OCI-LY3 (cell line): ENCODE data around the gene CCS.

Experiments used
- H2AFZ ChIP-seq: fragments of 200-600, 300-600 bp; shearing (Covaris generic); 2 replicates; pipeline ENCODE4 v1.6.0; 2014; ENCODE audit warnings: antibody characterized with exemption, low read depth, low read length
- H3K27ac ChIP-seq: fragments of 200-600, 300-600 bp; sonication (generic); 2 replicates; pipeline ENCODE4 v1.5.1; 2014; ENCODE audit warnings: mild to moderate bottlenecking, low read length, moderate library complexity, mixed read lengths
- H3K27me3 ChIP-seq: fragments of 200-600, 300-600 bp; sonication (generic); 2 replicates; pipeline ENCODE4 v1.6.1; 2014; ENCODE audit warnings: low read depth, low read length, mixed read lengths
- H3K36me3 ChIP-seq: fragments of 200-600, 300-600 bp; sonication (generic); replicated peaks from 2 replicates; pipeline ENCODE3; 2014; ENCODE audit warnings: low read depth, low read length, mixed read lengths
- H3K4me1 ChIP-seq: fragments of 300-600, 200-600 bp; sonication (generic); 2 replicates; pipeline ENCODE4 v1.6.1; 2014; ENCODE audit warnings: low read length, mixed read lengths
- H3K4me2 ChIP-seq: fragments of 200-600, 300-600 bp; sonication (generic); 2 replicates; pipeline ENCODE4 v1.6.1; 2014; ENCODE audit warnings: low read length, mixed read lengths
- H3K4me3 ChIP-seq: fragments of 300-600, 200-600 bp; sonication (generic); 2 replicates; pipeline ENCODE4 v1.5.1; 2014; ENCODE audit warnings: antibody characterized with exemption, mild to moderate bottlenecking, low read length, moderate library complexity
- H3K79me2 ChIP-seq: fragments of 300-600, 200-600 bp; shearing (Covaris generic); 2 replicates; pipeline ENCODE4 v1.6.1; 2014; ENCODE audit warnings: mild to moderate bottlenecking, low read length, mixed read lengths
- H3K9ac ChIP-seq: fragments of 300-600, 200-600 bp; shearing (Covaris generic); 2 replicates; pipeline ENCODE4 v1.6.0; 2014; ENCODE audit warnings: mild to moderate bottlenecking, low read length, moderate library complexity
- H3K9me3 ChIP-seq: fragments of 200-600, 300-600 bp; shearing (Covaris generic); 2 replicates; pipeline ENCODE4 v1.6.1; 2014; ENCODE audit warnings: low read length, mixed read lengths; ENCODE audit not compliant: insufficient read depth
- H4K20me1 ChIP-seq: fragments of 200-600, 300-600 bp; sonication (generic); 2 replicates; pipeline ENCODE4 v1.6.1; 2016; ENCODE audit warnings: low read length, mixed read lengths; ENCODE audit not compliant: insufficient read depth
- CTCF ChIP-seq: fragments of 200-600, 300-600 bp; sonication (generic); IDR thresholded peaks from 2 replicates; pipeline ENCODE4 v1.5.1; 2014; ENCODE audit warnings: antibody characterized with exemption, low read length, low read depth
- EZH2phosphoT487 ChIP-seq: fragments of 200-600 bp; shearing (Covaris generic); IDR thresholded peaks from 2 replicates; pipeline ENCODE4 v1.6.1; 2018; ENCODE audit warnings: antibody characterized with exemption, mixed run types, low read depth

Gene CCS

GRCh38 chr11:66559866-66560676, 32.9 kb upstream of the CCS start:
- Histone ChIP-seq H3K4me1 (no peaks in the 10 kb centered on the region), H3K9me3 (no peaks in the 10 kb centered on the region), H3K27ac (no peak overlapping the region), H3K27me3 (no peaks in the 10 kb centered on the region), H3K79me2 (no peaks in the 10 kb centered on the region), H3K9ac (no peak overlapping the region), H3K4me3 (no peak overlapping the region), H3K36me3 (no peaks in the 10 kb centered on the region), H2AFZ (no peak overlapping the region), H4K20me1 (no peaks in the 10 kb centered on the region), H3K4me2 (no peak overlapping the region)
- TF ChIP-seq EZH2phosphoT487 (no peak), CTCF (no peak)

DNA sequence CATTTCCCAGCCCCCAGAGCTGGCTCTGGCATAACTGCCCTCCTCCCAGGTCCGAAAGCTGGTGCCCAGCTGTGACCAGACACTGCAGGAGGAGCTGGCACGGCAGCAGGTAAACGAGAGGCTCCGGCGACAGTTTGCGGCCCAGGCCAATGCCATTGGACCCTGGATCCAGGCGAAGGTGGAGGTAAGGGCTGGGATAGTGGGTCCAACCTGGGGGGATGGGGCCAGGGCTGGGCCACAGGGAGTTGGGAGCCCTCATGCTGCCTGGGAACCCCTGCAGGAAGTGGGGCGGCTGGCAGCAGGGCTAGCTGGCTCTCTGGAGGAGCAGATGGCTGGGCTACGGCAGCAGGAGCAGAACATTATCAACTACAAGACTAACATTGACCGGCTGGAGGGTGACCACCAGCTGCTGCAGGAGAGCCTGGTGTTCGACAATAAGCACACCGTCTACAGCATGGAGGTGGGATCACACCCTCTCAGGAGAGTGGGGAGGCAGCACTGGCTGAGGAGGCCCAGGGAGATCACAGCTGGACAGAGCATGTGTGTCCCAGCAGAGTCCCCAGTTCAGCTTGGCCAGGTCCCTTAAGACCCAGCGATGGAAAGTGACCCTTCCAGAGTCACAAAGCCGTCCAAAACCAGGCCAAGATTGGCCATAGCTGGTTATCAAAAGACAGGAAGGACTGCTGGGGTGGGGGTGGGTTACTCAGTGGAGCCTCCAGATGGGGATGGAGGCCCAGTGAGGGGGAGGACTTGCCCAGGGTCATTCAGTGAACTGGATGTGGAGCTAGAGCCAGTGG, 31.6 kb upstream of the CCS start:
- no peak for TF ChIP-seq CTCF
- no peak for TF ChIP-seq EZH2phosphoT487
- Histone ChIP-seq H3K9me3 (no peaks in the 10 kb centered on the region), H3K27ac (no peak overlapping the region), H3K4me2 (no peak overlapping the region), H3K9ac (no peak overlapping the region), H2AFZ (no peak overlapping the region), H3K79me2 (no peaks in the 10 kb centered on the region), H3K4me3 (no peak overlapping the region), H3K4me1 (no peaks in the 10 kb centered on the region), H3K27me3 (no peaks in the 10 kb centered on the region), H4K20me1 (no peaks in the 10 kb centered on the region), H3K36me3 (no peaks in the 10 kb centered on the region)

DNA sequence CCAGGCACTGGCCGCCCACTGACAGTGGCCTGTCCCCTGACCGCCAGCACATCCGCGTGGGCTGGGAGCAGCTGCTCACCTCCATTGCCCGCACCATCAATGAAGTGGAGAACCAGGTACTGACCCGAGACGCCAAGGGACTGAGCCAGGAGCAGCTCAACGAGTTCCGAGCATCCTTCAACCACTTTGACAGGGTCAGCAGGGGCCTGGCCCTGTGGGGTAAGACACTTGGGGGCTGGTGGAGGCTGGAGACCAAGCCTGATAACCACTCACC, 31.1 kb upstream of the CCS start:
- TF ChIP-seq CTCF, result no peak
- Histone ChIP-seq H3K4me2 (no peak overlapping the region), H3K4me1 (no peaks in the 10 kb centered on the region), H3K79me2 (no peaks in the 10 kb centered on the region), H3K27me3 (no peaks in the 10 kb centered on the region), H3K9ac (no peak overlapping the region), H3K36me3 (no peaks in the 10 kb centered on the region), H4K20me1 (no peaks in the 10 kb centered on the region), H3K27ac (no peak overlapping the region), H3K9me3 (no peaks in the 10 kb centered on the region), H3K4me3 (no peak overlapping the region), H2AFZ (no peak overlapping the region)

DNA sequence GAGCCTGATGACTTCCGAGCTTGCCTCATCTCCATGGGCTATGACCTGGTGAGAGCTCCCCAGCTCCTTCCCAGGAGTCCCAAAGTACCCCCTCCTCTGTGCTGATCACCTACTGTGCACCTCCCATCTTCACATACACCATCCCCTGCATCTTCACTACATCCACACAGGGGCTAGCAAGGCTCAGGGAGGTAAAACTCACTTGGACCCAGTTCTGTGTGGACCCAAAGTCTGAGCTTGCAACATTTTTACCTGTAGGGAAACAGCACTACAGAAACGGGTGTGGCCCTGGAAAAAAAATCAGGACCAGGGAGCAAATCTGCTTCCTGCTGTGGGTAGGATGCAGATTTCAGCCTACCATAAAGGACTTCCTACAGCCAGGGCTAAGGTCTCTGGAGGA, 30.7 kb upstream of the CCS start:
- H3K9ac ChIP-seq, result no peak overlapping the region
- H2AFZ ChIP-seq, result no peak overlapping the region
- no peak overlapping the region for H3K27ac ChIP-seq
- H3K36me3 ChIP-seq, result no peaks in the 10 kb centered on the region
- H3K79me2 ChIP-seq, result no peaks in the 10 kb centered on the region
- no peaks in the 10 kb centered on the region for H3K27me3 ChIP-seq
- H4K20me1 ChIP-seq, result no peaks in the 10 kb centered on the region
- H3K9me3 ChIP-seq, result no peaks in the 10 kb centered on the region
- no peak overlapping the region for H3K4me2 ChIP-seq
- no peak for TF ChIP-seq EZH2phosphoT487
- H3K4me1 ChIP-seq, result no peaks in the 10 kb centered on the region
- H3K4me3 ChIP-seq, result no peak overlapping the region
